Muscle of back (tissue), 11 donors: ENCODE data around the gene EGF. TPM values are rescaled to one million over a fixed set of nuclear protein-coding genes. Genes with fewer than 3 reads are reported as not detected.

Experiments used
- DNase-seq, 3 donors: peaks; one replicate each; pipeline versions ENCODE4 v3.0.0 to v3.0.0-alpha.2; 2013
- polyA plus RNA-seq, 10 donors: library from polyadenylated mRNA; unstranded; fragments of 120-200 nt; gene quantifications; one replicate each; pipeline ENCODE4 v1.2.1, GENCODE V29; 2013; ENCODE audit not compliant: insufficient read length in 10 of 10

The EGF gene
- polyA plus RNA-seq, 10 donors = 3.3 to 16.7 (median 8.5) TPM

GRCh38 chr4:109955146-109955545, 42.5 kb downstream of the EGF start:
- DNase-seq = no peak

DNA sequence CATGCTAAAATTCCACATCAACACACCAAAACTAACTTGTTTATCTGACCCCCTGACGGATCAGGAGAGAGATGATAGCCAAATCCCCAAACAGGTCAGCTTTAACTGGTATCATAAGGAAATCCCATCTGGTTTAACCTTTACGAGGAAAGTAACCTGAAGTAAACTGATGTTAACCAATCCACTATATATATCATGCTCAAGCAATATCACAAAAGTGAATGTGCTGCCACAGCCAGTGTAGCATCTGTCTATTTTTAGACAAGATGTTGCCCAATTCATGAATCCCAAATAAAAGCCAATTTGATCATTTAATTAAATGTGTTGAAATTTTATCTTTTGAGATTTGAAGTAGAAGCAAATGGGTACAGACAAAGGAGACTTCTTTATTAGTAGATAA, 44.5 kb downstream of the EGF start:
- no peak for DNase-seq

DNA sequence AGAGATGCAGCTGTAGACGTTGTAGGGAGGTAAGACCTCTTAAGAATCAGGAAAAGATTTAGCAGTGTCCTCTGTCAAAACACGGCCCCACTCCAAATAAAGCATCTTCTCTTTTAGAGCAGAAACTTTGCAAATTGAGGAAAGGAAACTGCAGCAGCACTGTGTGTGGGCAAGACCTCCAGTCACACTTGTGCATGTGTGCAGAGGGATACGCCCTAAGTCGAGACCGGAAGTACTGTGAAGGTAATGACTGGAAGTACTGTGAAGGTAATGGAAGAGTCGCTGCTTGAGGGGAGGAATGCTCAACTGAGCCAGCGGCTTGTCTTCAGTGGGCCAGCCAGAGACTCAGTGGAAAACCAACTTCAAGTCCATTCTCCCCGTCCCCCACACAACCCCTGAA, 46.5 kb downstream of the EGF start:
- no peak for DNase-seq

GRCh38 chr4:109962401-109962800, 49.7 kb downstream of the EGF start:
- DNase-seq = no peak

DNA sequence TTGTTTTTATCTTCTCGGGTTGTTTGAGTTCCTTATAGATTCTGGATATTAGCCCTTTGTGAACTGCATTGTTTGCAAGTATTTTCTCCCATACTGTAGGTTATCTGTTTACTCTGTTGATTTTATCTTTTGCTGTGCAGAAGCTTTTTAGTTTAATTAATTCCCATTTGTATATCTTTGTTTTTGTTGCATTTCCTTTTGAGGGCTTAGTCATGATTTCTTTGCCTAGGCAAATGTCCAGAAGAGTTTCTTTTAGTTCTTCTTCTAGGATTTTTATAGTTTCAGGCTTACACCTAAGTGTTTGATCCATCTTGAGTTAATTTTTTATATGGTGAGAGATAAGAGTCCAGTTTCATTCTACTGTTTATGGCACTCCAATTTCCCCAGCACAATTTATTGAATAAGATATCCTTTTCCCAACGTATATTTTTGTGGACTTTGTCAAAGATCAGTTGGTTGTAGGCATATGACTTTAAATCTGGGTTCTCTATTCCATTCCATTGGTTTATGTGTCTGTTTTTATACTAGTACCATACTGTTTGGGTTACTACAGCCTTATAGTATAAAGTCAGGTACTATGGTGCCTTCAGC, 54.3 kb downstream of the EGF start:
- DNase-seq = no peak

- DNase-seq = no peak
These were observed 55.3 kb downstream of the EGF start for GRCh38 chr4:109967798-109968520.

DNA sequence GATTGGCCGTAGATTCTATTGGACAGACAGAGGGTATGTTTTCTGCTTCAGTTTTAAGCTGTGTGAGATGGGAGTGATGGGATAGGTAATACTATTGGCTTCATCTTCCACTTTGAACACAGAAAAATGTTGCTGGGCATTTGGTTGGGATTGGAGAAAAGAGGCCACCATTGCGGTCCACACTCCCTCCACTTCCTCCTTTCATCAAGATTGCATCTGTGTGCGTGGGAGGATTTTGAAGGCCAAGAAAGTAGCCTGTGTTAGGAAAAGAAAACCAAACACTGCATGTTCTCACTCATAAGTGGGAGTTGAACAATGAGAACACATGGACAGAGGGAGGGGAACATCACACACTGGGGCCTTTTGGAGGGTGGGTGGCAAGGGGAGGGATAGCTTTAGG, 56.4 kb downstream of the EGF start:
- DNase-seq = no peak

- peak in 1 of 3 donors; percentile 40 for DNase-seq
These were observed 57.2 kb downstream of the EGF start for GRCh38 chr4:109969919-109970318.

DNA sequence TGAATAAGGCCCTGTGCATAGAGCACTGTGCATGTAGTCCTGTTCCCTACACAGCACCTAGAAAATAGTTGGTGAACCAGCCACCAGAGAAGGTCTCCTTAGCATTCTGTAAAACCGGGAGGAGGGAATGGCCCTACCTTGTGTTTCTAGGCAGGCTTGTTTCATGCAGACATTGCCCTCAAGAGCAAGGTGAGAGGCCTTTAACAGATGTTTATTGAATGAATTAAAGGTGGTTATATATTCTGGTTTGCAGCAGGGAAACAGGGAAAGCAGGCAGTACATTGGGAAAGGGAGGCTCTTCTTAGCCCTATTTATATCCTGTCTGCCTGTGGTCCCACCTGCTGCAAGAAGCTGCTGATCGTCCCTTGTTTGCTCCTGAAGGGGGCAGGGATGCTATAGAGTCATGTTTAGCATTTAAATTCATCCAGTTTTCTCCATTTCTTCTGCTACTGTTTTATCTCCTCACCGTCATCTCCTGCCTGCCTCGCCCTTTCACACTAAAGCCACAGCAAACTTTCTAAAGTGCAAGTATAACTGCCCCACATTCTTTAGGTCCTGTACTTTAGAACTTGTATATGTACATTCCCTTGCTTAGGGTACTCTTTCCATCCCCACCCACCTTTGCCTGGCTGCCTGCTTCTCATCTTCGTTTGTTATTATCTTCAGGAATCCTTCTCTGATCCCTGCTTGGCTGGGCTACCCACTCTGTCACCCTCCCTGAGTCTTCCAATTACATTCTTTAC, 60.3 kb downstream of the EGF start:
- DNase-seq = no peak

DNA sequence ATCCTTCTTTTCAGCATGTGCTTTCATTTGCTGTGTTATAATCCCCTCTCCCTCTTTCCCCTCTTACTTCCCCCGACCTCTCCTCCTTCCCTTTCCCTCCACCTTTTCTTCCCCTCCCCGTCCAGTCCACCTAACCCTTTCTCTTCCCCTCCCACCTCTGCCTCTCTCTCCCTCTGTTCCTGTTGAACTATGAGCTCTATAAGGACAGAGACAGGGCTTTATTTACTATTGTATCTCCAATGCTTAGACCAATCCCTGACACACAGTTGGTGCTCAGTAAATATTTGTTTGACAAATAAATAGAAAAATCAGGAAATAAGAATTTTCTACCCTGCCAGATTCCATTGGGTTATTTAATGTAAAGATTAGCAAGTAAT, 60.8 kb downstream of the EGF start:
- no peak for DNase-seq

DNA sequence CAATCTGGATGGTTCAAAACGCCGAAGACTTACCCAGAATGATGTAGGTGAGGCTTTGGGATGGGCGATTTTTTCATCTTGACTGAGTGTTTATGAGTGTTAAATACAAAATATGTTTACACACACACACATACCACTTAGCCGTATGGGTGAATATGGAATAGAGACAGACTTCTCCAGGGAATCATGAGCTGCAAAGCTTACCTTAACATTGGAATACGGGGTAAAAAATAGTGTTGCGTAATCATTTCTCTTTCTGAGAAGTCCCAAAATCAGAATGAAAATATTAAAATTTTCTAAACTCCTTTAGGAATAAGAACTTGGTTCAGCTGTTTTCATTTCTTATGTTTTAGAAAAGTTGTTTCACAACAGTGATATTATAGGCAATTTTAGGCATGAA, 63.5 kb downstream of the EGF start:
- no peak for DNase-seq

DNA sequence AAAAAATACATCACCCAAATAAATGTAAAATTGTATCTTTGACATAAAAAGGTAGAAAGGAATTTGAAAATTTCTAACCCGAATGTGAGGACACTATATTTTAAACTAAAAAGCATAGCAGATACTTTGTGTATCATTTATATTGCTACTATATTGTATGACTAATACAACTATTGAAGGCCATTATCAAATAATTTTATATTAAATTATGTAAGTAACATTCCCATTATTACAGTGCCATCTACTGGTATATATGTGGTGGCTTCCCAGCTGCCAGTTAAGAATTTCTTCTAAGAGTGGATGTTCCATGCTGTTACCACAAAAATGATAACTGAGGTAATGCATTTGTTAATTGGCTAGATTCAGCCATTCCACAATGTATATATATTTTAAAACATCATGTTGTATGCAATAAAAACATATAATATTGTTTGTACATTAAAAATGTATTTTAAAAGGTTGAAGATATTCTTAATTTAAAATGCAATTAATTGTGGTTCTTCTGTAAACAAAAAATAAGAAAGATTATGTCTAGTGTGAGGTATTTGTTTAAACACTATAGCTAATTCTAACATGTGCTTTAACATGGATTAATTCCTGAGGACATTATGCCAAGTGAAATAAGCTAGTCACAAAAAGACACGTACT, 65.3 kb downstream of the EGF start:
- peak in 1 of 3 donors; percentile 33 for DNase-seq

DNA sequence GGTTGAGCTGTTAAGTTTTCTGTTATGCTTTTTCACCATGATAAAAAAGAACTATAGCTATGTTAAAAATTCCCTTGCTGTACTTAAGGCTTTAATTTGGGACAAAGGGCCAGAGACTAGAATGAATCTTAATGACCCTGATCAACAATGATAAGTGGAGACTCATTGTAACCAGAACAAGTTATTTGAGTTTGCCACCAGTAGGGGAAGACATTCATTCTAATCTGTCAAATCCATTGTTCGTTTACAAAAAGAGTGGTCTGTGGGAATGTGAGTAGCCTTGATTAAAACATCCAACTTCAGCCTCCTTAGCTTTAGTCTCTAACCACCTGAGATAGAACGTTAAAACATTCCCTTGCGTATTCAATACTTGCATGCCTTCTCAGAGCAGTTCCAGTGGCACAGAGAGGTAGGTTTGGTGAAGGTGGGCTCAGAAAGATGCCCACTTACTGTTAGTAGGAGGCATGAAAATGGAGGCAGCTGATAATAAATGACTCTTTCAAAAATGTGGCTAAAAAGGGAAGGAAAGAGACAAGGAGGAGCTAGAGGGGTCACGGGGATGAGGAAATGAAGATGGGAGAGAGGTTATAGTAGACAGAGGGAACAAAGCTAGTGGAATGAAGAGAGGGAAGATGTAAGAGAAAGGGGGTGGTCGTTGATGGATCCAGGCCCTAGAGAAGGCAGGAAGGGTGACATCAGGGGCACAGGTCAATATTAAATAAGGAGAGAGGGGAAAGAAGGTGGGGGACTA, 66.2 kb downstream of the EGF start:
- DNase-seq = no peak

GRCh38 chr4:109979920-109980717, 67.4 kb downstream of the EGF start:
- DNase-seq = peak in 1 of 3 donors; percentile 76

DNA sequence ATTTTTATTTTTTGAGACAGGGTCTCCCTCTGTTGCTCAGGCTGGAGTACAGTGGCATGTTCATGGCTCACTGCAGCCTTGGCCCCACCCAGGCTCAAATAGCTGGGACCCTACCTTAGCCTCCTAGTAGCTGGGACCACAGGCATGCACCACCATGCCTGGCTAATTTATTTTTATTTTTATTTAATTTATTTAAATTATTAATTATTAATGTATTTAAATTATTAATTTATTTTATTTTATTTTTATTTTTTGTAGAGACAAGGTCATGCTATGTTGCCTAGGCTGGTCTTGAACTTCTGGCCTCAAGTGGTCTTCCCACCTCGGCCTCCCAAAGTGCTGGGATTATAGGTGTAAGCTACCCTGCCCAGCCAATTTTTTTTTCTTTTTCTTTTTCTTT, 69.3 kb downstream of the EGF start:
- DNase-seq = no peak

DNA sequence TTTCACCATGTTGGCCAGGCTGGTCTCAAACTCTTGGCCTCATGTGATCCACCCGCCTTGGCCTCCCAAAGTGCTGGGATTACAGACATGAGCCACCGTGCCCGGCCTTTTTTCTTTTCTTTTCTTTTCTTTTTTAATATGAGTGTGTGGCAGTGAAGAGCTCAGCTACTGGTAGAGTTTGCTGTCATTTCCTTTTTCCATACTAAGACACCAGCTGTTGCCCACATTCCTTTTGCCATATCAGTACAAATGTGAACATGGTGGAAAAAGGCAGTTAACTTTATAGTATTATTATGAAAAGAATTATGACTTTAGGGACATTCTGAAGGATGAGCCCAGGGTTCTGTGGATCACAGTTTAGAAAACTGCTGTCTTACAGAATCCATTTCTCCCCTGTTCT, 69.8 kb downstream of the EGF start:
- DNase-seq = no peak

GRCh38 chr4:109985993-109986974, 73.6 kb downstream of the EGF start:
- DNase-seq = no peak

GRCh38 chr4:109989044-109989443, 76.4 kb downstream of the EGF start:
- DNase-seq = no peak

- DNase-seq = no peak
These were observed 76.9 kb downstream of the EGF start for GRCh38 chr4:109989618-109990017.
